HG03520 (cell line): ENCODE results near the gene TMEM89.

Experiments used
- ATAC-seq: cut with Tn5 transposase; IDR thresholded peaks from one replicate; pipeline ENCODE4 v1.9.1; 2021; ENCODE audit warnings: mild to moderate bottlenecking, moderate library complexity; ENCODE audit not compliant: unreplicated experiment

Gene TMEM89

DNA sequence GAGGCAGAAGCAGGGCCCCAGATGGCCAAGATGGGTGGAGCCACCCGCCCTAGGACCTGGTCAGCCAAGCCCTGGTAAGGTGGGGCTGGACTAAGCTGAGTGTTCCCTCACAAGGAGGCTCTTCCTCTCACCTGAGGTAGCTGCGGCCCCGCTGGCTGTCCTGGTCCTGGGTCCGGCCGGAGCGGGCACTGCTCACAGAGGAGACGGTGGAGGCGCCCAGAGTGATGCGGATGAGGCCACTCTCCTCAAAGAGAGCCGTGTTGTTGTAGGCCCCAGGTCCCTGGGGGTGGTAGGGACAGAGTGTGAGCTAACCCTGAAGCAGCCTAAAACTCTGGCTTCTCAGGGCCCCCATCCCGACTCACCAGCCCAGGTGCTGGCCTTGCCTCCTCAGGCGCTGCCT is 21.0 kb upstream of the TMEM89 start:
- ATAC-seq: no peak

DNA sequence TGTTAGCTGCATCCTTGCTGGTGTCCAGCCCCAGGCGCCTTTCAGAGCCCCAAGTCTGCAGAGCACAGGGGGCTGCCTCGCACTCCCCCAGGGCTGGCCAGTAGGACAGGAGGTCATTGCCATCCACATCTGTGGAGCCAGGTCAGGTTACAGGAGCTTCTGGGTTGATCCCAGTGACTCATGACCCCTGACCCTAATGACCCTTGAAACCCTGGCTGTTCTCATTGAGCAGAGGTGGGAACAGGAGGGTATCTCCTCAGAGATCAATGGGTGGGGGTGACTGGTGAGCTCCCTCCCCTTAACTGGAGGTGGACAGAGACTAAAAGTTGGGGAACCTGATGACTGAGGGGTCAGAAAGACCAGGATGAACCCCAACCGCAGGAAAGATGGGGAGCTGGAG is 19.8 kb upstream of the TMEM89 start:
- ATAC-seq: no peak

DNA sequence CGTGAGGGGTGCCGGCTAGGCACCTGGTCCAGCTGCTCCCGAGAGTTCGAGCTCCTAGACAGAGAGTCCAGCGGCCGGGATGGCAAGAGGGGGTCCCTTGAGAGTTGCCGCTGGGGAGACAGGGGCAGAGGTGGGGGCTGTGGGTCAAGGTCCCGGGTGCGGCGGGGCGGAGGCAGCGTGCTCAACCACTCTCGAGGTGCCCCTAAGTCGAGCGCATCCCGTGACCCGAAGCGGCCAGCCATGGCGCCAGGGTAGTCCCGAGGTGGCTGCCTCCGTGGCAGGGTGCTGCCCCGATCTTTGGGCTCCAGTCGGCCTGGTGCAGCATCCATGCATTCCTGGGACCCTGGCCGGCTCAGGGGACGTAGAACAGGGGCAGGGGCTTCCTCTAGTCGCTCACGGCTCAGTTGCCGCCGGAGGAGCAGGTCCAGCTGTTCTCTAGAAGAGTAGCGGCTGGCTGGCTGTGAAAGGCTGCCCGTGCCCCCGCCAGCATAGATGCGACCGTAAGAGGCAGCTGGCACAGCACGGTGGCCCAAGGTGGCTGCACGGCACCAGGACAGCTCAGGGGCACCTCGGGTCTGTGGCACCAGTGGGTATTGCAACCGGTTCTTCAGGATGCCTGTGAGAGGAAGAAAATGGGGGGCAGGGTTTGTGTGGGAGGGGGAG is 18.5 kb upstream of the TMEM89 start:
- ATAC-seq: no peak

DNA sequence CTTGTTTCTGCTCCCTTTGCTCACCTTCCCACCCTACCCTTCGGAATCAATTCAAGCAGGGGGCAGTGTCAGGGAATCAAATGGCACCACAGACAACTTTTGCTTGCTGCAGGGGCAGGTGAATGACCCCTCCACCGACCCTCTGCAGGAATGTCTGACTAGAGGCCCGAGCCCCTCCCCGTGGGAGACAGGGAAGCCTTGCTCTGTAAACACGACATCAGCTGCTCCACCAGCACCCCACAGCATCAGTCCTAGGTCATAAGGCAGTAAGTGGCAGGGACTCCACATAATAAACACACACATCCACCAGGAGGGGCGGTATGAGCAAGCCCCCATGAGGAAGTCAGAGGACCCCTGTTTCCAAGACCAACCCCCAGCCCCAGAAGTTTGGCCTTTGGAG is 15.7 kb upstream of the TMEM89 start:
- ATAC-seq: no peak

DNA sequence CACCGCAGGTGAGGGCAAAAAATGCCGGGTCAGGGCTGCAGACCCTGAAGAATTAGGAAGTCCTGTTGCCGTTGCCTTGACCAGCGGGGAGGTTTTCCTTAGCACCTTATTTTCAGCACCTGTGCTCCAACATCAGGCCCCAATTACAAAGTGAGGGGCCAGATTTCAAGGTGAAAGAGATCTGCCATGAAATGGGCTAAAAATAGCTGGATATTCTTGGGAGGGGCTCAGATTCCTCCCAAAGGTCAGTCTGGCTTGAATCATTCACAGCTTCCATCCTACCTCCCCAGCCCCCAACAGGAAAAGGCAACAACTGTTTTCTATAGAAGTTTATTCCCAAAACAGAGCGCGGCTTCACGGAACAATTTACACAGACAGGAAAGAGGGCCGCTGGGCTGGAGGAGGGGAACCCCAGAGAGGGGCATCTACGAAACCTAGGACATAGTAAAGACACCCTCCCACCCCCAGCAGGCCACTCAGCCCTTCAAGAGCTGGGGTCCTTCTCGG is 14.6 kb upstream of the TMEM89 start:
- no peak for ATAC-seq

DNA sequence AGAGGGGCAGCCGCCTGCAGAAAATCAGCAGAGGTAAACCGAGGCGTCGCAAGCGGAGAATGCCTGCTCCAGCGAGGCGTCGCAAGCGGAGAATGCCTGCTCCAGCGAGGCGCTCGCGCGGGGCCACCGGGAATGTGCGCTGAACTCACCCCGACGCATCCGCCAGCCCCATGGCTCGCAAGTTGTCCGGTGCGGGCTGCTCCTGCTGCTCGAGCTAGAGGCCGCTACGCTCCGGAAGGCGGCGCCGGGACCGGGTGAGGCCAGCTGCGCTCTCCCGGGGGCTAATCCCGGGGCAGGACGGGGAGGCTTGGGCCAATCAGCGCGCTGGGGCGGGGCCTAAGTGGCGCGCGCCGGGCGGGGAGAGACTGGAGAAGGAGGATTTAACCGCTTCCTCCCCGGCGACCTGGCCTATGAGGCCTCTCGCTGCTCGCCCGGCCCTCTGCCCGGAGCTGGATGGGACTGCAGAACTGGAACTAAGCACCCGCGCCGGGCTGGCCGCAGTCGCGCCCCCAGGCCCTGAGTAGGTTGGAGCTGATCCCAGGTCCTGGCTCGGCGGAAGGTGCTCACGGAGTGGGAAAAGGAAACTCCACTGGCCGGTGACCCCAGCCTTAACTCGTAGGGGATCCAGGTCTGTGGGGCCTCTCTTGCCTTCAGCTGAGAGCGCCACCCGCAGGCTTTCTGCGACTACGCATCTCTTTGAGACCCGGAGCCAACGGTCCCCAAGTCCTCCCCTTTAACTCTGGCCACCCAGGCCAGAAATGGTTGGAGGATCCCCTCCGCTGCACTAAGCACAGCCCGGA is 13.9 kb upstream of the TMEM89 start, which contains the start of gene SLC26A6:
Gene SLC26A6, minus strand, starts transcription at position 240 of the 800 bp plus-strand sequence. Its CDS starts 68 bp downstream, at position 172.
- peak; percentile 84 for ATAC-seq

DNA sequence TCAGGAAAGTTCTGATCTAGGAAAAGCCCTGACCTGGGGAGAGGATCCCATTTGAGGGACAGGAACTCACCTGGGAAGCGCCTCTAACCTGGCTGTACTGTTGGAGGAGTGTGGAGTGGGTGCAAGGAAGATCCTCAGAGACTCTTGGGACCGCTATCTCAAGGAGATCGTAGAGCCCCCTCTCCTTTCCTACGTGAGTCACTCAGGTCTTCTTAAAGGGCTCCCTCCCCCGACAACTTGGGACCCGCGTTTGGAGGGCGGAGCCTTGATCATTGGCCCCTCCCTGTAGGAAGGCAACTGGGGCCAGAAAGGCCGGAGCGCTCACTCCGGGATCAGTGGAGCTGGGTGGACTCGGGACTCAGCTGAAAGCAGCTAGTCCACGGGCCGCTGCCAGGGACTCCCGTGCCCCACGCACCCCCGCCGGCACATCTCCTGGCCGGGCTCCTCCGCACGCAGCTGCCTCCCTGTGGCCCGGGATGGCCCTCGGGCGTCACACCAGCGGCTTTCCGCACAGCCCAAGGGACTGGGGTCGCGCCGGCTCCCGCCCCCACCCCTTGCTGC is 13.2 kb upstream of the TMEM89 start:
- no peak for ATAC-seq

DNA sequence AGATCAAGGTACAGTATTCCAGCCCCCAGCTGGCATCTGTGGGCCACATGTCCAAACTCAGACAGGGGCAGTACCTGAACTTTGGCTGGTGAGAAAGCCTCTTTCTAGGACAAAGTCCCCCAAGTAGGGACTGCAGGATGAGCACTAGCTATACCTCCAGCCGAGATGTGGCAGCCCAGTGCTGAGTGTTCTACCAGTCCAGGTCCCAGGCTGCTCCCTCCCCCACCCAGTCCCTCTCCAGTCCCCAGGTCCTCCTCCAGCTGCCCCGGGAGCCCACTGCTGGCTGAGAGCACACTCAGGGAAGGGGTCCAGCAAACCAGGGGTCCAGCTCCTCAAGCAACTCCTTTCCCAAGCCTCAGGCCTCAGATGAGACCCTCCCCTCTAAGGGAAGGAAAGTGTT is 12.2 kb upstream of the TMEM89 start:
- no peak for ATAC-seq

DNA sequence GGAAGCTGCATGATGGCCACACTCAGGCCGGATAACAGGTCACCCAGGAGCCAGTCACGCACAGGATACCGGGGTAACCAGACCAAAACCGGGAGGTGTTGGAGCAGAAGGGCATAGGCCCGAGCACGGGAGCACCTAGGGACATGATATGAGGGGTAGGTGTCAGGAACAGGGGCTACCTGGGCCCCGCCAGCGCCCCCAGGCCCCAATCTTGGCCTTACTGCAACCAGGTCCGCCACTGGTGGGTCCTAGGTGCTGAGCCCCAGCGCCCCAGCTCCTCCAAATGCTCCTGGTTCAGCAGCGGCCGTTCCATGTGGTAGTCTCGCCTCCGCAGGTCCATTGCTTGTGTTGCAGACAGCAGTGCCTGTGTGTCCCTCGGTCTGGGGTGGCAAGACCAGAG is 11.7 kb upstream of the TMEM89 start:
- no peak for ATAC-seq

DNA sequence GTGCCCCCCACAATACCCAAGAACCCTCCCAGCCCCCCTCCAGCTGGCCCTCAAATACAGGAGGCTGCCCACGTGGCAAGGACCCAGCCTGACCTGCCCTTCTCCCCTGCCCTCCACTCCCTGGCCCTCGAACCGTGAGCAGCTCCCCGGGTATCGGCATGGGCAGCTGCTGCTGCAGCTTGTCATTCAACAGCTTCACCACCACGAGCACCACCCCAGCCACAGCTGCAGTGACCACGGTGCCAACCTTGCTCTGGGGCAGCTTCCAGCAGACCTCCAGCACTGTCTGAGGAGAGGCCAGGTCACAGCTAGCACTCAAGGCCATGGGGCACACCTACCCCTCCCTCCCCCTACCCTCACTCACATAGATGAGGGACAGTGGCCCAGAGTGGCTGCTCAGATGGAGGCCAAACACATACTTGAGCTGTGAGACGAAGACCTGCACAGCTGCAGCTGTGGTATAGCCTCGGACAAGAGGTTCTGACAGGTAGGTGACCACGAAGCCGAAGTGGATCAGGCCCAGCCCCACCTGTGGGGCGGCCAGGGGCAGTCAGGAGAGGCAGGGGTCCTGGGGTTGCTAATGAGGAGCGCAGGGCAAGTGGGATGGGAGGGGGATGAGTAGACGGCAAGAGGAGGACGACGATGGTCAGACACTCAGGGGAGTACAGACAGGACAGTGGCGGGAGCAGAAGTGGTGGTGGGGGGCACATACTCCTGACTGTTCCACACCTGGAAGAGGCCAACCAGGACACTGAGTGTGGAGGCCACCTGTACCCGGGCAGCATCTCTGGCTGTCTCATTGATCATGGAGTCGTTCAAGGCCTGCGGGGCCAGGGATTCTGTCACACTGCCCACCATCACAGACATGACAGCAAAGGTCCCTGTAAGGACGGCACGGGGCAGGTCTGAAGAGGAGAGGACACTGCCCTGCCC is 10.2 kb upstream of the TMEM89 start:
- ATAC-seq: no peak

DNA sequence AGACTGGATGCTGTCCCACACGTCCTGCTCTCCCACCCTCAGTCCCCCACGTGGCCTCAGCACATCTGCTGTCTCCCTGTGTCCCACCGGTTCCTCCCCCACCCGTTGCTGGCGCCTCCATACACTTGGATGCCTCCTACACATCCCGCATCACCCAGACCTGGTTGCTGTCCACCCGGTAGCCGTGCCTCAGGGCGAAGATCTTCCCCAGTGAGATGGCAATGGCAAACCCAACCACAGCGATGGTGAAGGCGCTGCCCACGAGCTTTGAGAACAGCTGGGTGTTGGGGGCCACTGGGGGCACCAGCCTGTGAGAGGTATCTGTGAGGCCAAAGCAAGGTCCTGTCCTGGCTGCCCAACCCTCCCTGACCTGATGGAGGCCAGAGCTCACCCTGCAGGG is 9.3 kb upstream of the TMEM89 start:
- no peak for ATAC-seq

DNA sequence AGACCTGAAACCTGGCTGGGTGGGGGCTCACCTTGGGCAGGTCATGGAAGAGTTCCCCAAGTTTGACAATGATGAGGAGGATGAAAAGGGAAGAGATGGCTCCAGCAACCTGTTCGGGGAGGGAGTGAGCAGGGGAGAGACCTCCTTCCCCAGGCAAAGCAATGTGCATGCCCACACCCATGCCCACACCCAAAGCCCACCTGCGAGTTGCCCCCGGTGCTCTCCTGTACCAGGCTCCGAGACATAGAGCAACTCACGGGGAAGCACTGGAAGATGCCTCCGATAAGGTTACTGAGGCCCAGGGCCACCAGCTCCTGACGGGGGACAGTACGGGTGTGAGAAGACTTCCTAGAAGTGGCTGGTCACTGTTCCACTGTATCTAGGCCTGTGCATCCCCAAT is 8.8 kb upstream of the TMEM89 start:
- ATAC-seq: no peak

DNA sequence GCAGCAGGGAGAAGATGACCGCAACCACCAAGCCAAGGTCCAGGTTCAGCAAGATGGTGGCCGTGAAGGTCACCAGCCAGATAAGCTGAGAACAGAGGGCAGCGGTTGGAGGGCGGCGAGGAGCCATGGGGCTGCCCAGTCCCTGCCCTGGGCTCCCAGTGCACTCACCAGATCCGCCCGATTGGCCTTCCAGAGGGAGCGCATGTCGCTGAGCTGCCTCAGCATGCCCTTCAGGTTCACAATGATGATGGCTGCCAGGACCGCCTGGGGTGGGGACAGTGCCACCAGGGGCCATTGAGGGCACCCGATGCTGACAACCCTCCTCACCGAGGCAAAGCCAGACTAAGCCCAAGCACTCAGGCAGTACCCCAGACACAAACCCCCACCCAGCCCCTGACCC is 8.3 kb upstream of the TMEM89 start:
- ATAC-seq: no peak

DNA sequence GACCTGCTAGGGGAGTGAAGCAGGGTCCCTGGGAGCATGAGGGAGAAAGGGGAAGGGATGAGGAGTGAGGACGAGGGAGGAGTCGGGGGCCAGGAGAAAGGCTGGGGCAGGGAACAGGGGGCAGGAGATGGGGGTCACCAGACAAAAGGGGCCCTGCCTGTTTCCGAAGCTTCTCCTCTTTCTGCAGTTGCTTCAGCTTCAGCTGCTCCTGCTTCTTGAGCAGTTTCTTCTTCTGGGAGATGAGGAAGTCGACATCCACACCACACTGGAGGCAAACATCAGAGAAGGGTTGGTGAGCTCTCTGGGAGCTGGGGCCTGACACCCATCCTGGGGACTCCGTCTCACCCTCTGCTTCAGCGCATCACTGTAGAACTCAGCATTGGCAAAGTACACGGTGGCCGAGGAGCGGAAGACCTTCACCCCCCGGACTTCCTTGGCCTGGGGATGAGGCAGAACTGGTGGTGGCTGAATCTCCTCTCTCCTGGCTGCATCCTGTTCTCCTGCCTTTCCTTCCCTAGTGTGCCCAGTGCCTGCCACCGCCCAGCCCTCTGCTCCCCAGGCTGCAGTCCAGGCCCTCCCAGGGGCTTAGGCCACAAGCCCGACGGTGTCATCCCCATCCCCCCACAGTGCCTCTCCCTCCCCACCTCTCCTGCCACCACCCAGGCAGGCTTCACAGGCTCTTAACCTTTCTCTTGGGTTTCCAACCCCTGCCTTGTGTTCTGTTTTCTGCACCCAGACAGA is 6.9 kb upstream of the TMEM89 start:
- ATAC-seq: no peak

DNA sequence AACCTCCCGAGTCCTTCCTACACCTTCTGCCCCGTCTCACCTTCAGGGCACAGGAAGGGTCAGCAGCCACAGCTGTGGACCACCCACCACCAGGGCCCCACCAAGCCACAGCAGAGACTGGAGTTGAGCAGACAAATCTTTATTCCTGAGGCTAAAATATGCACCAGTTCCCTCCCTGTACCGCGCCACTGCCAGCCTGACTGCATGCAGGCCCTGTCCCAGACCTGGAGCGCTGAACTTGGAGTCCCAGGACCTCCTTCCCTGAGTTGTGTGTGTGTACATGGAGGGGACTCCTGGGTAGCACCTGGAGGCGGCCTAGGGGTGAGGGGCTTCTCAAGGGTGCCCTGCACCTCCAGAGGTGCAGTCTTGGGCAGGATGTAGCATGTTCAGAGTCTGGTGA is 4.0 kb upstream of the TMEM89 start:
- no peak for ATAC-seq

DNA sequence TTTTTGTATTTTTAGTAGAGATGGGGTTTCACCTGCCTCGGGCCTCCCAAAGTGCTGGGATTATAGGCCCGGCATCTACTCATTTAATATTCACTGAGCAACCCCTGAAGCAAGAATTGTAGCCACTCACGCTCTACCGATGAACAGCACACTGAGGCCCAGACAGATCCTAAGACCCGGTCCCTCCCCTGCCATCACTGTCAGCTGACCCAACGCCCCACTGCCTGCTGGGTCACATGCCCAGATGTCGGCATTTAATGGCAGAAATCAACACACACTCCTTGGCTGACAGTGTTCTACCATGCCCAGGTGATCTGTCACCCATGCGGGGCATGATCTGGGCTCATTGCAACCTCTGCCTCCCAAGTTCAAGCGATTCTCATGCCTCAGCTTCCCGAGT is 3.2 kb upstream of the TMEM89 start:
- no peak for ATAC-seq

DNA sequence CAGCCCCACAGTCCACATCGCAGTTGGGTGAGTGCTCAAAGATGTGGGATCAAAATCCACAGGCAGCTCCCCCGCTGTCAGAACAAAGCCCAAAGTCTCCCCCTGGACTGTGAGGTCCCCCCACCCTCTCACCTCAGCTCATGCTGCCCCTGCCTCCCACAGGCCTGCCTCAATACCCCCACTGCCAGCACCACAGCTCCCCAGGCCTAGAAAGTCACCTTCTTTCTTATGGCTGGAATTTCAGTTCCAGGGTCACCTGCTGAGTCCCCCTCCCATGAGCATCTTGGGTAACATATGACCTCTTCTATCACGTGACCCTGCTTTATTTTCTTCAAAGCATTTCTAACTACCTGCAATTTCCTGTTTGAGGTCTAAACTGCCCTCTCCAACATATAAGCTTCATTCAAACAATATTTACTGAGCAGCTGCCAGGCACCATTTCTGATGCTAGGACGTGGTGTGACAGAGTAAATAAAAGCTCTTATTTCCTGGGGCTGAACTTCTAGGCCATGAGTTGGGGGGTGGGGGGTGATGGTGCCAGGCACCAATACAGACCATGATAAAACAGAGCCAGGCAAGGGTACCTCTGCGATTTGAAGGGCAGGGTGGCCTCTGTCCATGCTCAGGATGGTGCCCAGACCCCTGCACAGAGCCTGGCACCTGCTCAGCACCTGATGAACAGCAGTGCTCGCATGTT is 2.4 kb upstream of the TMEM89 start:
- ATAC-seq: no peak

DNA sequence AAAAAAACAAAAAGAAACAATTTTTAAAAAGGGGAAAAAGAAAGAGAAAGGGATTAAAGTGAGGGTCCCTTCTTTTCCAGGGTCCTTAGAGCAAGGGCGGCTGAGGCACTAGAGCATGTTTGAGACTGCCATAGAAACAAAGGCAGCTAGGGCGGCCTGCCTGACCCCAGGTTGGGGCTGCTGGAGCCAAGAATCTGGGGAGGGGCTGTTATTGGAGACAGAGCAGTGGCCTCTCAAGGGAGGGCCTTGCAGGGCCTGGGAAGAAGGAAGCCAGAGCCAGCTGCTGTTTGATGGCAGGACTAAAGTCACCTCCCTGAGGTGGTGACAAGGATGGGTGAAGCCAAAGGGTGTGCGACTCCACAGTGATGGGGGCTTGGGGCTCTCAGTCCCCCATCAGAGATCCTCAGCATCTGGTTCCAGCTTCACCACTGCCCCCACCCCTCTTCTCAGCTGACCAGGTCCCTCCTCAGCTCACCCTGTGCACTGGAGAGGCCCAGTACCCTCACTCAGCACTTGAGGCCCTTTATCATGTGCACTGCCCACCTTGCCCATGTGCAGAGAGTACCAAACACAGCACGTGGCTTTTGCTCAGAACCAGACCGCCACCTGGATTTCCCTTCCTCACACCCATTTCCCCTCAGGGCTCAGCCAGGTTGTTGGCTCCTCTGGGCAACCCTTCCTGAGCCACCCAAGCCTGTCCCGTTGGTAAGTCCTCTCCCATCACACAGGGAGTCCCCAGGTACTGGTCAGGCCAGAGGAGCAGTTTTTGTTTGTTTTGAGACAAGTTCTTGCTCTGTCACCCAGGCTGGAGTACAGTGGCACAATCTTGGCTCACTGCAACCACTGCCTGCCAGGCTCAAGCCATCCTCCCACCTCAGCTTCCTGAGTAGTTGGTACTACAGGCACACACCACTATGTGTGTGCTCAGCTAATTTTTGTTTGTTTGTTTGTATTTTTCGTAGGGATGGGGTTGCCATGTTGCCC is 1.7 kb downstream of the TMEM89 start:
- ATAC-seq: no peak
